Inferior parietal cortex (tissue), 1 donor: ENCODE results near the gene SH3RF2.
"Not testable (repeated sequence)": the region's sequence is repeated elsewhere in the genome, so short reads cannot be mapped to it uniquely, and the experiment has no call there.

Experiments used
- DNase-seq: peaks from one replicate; pipeline ENCODE4 v3.0.0-alpha.2; 2016; ENCODE audit errors: extremely low spot score

The SH3RF2 gene

DNA sequence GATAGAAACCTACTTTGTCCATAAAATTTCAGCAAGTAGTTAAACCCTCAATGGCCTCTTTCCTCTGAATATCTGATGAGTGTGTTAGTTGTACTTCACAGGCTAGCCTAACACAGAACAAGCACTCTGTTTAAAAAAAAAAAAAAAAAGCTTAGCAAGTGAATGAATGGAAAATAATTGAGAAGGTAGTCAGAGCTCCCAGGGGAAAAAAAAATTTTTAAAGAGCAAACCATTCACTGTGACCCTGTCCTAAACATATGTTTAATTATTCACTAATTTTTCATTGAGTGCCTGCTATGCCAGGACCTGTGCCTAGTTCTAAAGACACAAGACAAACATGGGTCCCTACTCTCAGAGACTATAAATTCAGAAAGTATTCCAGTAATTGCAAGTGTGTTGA is 69.3 kb downstream of the SH3RF2 start:
- no peak for DNase-seq

DNA sequence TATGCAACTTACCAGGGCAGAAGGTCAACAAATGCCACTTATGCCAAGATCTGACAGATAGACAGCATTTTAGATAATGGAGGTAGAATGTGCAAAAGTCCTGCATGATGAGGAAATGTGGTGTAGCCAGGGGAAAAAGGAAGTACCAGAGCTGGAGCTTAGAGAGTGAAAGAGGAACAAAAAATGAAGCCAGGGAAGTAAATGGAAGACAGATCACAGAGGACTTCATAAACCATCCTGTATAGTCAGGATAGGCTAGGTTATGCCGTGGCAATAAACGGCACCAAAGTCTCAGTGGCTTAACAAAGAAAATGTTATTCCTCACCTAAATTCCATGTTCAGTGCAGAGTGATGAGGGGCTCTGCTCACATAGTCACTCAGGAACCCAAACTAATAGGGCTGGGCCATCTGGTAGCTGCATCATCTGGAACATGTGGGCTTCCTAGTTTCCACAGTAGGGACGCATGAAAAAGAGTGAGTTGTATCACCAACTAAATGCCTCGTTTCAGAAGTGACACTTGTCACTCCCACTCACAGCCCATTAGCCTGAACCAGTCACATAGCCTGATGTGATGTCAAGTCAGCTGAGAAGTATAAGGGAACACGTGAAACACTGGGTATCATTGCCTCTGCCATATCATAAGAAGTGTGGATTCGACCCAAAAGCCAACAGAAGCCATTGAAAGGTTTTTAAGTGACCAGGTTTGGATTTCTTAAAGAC is 70.3 kb downstream of the SH3RF2 start:
- no peak for DNase-seq

DNA sequence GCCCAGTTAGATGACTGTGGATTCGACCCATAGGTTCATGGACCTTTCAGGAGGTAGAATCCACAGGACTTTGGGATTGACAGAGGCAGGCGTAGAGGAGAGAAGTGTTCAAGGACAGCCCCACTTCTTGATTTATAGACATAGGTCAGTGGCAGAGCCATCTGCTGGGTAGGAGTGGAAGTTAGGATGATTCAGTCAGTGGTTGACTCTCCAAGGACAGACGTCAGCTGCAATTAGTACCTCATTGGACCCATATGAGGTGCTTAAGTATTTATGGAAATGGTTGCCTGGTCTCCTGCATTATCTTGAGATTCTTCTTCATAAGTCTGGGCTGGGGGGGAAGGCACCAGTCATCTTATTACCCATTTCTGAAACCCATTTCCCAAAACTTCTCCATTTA is 70.9 kb downstream of the SH3RF2 start:
- DNase-seq: no peak

DNA sequence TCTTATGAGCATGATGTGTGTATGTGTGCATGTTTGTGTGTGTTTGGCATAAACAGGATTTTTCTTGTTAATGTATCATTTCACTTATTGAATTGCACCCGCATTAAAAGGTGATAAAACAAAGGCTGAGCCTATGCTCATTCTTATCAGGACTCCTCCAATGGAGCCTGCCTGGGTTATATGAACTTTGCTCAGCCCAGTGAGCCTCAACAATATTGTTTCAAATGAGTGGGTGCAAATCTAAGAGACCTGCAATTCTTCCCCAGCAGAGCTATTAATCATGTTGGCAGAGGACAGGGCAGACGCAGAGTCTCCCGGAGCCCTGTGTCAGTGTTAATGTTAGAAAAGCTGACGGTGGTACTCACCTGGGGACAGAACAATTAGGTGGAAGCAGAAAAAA is 71.6 kb downstream of the SH3RF2 start:
- DNase-seq: no peak

DNA sequence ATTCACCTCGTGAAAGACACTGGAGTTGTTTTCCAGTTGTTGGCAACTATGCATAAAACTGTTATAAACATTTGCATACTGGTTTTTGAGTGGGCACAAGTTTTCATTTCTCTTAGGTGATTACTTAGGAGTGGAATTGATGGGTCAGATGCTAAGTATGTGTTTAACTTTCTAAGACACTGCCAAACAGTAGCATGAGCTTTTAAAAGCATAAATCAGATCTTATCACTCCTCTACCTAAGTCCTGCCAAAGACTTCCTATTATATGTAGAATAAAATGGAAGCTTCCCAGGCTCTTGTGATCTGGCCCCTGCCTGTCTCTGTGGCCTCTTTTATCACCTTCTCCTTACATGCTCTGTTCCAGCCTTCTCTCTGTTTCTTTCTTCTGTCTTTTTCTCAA is 72.6 kb downstream of the SH3RF2 start:
- no peak for DNase-seq

DNA sequence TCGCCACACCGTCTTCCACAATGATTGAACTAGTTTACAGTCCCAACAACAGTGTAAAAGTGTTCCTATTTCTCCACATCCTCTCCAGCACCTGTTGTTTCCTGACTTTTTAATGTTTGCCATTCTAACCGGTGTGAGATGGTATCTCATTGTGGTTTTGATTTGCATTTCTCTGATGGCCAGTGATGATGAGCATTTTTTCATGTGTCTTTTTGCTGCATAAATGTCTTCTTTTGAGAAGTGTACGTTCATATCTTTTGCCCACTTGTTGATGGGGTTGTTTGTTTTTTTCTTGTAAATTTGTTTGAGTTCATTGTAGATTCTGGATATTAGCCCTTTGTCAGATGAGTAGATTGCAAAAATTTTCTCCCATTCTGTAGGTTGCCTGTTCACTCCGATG is 74.1 kb downstream of the SH3RF2 start:
- DNase-seq: not testable (repeated sequence)

DNA sequence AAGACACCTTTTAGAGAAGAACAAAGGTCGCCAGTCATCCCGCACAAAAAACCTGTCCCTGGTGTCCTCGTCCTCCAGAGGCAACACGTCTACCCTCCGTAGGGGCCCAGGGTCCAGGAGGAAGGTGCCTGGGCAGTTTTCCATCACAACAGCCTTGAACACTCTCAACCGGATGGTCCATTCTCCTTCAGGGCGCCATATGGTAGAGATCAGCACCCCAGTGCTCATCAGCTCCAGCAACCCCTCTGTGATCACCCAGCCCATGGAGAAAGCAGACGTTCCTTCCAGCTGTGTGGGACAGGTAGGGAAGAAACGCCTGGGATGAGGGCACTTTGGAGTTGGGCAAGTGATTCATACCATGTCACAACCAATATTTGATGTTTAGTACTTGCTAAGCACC is 77.4 kb downstream of the SH3RF2 start:
- no peak for DNase-seq

DNA sequence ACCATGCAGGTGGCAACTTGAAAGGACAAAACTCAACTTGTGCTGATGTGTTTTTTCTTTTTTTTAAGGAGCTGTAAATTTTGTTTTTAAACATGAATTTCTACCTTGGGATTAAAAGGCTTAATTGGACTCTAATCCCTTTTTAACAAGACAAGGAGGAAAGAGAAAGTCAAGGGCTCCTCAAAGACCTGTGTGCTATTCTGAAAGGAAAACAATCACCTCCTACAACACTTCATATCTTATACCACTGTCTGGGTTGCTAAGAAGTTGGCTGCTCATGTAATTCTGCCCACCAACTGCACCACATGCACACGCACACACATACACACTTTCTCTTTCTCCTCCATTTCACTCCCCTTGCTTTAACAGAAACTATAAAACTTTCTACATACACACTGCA is 78.6 kb downstream of the SH3RF2 start:
- DNase-seq: no peak

DNA sequence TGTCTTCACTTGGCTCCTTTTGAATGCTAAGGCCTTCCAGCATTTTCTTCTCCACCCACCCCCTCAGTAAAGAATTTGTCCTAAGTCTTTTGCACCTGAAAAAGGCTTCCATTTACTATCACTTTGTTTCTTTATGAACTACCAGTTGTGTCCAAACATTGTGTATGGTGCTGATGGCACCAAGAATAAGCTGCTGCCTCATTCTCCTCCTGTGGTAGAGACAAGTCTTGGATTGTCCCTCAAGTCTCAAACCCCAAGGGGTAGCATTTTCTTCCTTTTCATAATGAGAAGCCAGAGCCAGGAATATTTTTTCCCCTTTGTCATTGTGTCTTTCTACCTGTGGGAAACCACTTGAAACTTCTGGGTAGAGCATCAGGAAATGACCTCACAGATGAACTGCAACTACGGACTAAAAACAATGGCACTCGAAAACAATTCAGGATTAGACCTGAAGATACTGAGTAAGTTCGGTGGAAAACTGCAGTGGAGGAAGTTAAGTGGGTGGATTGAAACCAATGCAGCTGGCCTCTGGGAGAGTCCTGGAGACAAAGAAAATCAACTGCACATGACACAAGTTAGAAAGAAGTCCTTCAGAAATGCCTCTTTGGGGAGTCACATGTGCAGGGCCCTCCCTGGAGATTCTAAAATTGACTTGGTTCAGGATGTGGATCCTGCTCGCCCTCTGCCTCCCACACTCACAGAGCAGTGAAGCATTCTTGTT is 80.5 kb downstream of the SH3RF2 start:
- no peak for DNase-seq

DNA sequence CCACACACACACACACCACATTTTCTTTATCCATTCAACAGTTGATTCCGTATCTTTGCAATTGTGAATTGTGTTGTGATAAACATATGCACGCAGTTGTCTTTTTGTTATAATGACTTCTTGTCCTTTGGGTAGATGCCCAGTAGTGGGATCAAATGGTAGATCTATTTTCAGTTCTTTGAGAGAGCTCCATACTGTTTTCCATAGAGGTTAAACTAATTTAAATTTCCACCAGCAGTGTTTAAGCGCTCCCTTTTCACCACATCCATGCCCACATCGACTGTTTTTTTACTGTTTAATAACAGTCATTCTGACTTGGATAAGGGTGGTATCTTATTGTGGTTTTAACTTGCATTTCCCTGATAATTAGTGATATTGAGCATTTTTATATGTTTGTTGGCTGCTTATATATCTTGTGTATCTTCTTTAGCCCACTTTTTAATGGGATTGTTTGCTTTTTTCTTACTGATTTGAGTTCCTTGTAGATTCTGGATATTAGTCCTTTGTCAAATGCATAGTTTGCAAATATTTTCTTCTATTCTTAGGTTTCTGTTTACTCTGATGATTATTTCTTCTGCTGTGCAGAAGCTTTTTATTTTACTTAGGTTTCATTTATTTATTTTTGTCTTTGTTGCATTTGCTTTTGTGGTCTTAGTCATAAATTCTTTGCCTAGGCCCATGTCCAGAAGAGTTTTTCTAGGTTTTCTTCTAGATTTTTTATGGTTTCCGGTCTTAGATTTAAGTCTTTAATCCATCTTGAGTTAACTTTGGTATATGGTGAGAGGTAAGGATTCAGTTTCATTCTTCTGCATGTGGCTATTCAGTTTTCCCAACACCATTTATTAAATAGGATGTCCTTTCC is 82.4 kb downstream of the SH3RF2 start:
- DNase-seq: no peak

DNA sequence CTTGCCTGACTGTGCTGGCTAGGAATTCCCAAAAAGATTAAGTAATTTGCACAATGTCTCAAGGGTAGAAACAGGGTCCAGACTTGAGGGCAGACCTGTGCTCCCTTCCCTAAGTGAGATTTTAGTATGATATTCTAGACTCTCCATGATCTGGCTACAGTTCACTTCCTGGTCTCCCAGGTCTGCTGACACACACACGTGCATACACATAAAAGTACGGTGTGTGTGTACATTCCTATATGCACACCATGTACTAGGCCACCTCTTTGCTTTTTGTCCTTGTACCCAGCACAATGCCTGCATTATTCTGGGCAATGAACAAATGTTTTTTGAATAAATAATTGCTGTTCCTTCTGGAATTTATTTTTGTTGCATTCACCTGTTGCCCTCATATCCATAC is 83.7 kb downstream of the SH3RF2 start:
- no peak for DNase-seq

DNA sequence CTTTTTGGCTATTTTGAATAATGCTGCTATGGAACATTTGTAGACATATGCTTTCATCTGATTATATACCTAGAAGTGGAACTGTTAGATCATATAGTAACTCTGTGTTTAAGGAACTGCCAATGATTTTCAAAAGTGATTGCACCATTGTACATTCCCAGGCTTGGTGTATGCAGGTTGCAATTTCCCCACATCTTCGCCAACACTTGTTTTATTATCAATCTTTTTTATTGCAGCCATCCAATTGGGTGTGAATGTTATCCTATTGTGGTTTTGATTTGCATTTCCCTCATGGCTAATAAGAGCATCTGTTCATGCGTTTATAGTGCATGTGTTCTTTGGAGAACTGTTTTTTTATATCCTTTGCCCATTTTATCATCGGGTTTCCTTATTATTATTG is 87.7 kb downstream of the SH3RF2 start:
- DNase-seq: no peak

DNA sequence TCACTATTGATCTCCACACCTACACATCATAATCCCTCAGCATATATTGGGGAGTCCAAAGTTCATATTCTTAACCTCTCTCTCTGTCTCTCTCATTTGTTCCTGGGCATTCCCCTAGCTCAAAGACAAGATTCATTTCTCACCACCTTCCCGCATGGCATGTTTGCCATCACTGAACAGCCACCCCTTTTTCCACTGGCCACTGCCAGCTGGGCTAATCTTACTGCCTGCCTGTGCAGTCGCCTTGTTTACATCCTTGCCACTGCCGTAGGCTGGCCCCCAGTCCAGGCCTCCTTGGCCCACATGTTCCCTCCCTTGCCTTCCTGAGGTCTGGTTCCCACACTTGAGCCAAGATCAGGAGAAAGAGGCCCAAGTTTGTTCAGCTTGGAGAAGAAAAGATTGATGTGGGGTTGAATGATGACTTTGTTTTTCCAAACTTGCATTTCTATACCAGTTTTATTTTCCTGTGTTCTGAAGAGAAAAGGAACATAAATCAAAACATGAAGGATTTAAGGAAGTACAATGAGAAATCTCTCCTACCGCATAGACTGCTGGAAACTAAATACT is 88.8 kb downstream of the SH3RF2 start:
- no peak for DNase-seq

DNA sequence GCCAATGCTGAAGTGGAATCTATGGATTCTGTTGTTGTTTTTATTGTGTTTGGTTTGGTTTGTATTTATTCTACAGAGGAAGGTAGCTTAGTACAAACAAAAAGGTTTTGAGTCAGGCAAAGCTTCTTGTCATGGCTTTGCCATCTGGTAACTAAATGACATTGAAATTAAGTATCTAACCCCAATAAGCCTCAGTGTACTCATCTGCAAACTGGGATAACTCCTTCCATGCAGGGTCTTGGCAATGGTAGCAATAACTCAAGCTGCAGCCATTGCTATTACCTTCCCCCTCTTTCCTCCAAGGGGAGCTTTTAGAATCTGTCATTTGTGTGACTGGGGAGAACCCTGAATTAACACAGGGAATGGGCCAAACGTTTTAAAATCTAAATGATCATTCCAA is 89.3 kb downstream of the SH3RF2 start:
- DNase-seq: no peak

DNA sequence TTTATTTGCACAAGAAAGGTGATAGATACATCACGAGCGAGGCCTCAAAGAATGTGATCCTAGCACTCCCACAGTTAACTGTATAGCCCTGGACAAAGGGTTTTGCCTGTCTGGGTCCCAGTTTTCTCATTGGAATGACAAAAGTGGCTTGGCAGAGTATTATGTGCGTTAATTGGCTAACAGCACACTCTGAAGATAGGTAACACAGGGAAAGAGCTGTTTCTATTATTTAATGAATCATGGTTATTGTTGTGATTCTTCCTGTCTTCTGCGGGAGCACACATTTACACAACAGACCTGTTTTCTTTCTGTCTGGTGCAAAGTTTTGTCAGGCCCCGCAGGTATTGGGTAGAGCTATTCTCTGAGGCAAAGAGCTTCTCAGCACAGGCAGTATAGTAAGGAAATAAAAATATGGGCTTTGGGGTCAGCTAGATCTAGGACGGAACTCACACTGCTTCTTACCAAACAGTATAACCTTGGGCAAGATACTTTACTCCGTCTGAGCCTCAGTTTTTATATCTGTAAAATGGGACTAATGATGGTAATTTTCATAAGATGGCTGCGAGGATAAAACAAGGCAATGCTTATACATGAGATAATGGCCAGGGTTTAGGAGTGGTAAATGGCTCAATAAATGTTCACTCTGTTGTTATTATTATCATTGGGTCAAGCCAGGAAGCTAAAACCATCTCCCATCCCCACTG is 90.1 kb downstream of the SH3RF2 start:
- DNase-seq: no peak

DNA sequence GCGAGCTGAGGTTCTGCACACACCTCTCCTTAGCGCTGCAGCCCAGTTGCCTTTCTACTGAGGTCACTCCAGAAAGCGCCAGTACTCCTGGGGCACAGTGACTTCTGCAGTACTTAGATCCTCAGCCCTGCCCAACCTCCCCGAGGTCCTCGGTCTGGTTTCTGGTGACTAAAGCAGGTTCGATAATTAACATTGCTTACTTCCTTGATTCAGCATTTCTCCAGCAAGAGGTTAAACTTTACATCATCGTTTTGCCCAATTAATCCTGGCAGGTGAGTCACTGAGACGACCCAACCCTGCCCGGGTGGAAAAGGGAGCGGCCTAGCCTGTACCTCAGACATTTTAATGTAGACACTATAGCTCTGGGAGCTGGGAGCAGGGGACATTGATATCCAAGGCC is 91.4 kb downstream of the SH3RF2 start:
- DNase-seq: no peak

DNA sequence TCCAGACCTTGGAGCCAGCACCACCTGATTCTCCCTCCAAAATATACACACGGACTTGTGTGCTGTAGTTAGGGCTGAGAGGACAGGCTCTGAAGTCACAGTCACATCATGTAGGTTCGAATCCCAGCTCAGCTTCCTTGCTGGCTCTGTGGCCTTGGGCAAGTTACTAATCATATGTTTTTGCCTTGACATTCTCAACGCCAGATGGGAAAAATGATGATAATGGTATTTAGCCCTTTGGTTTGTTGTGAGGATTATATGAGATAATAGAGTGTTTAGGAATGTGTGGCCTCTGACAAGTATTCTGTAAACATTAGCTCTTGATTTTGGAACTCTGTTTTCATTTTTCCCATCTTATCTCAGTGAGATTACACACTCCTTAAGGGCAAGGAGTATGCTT is 96.5 kb downstream of the SH3RF2 start:
- no peak for DNase-seq

DNA sequence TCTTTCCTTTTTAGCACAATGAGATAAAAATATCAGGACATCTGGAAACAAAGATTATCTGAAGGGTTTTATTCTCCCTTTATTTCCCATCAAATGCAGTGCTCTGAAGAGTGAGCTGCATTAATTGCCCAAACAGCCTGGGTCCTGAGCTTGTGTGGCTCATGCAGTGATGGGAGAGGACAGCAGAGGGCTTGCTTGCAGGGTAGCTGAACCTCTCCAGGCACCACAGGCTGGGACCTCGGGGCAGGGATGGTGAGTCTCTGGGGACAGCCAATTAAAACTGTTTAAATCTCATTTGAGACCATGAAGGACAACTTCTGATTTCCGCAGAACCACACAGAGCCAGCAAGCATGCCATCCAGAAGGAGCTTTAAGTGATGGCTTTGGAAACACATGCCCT is 97.7 kb downstream of the SH3RF2 start:
- DNase-seq: no peak

DNA sequence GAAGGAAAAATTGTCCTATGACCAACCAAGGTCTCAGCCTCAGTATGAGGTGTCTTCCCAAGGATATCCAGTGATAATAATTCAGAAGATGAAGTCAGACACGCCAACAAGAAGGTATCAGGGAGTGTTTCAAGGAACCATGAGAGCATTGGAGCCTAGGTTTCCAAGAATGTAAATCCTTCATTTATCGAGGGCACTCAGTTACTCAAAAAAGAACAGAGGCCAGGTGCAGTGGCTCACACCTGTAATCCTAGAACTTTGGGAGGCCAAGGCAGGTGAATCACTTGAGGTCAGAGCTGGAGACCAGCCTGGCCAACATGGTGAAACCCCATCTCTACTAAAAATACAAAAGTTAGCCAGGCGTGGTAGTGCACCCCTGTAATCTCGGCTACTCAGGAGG is 98.2 kb downstream of the SH3RF2 start:
- DNase-seq: no peak

DNA sequence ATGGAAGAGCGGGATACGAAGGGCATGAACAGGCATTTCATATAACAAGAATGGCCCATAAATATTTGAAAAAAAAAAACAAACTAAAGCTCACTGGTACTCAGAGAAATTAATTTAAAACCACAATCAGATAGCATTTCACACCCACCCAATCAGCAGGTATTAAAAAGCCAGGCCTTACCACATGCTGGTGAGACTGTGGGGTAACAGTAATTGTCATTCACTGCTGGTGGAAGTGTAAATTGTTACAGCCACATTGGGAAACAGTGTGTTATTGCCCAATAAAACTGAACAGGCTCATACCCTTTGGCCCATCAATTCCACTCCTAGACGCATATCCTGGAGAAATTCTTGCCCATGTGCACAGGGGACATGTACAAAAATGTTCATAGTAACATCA is 103.0 kb downstream of the SH3RF2 start:
- DNase-seq: no peak

DNA sequence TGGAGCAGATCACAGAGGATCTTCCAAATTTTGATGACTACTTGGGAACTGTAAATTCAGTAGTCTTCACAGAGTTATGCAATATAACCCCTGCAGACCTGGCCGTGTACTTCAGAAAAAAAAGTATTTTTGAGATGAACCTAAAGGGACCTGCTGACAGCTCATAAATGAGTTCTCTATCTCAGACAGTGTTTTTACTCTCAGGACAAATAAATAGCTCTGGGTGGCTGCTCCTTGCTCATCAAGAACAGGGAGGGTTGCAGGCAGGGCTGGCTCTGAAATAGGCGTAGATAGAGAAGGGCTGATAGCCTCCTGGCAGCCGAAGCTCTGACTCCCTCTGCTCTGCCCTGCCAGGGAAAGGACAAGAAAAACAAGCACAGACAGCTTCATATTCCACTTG is 104.1 kb downstream of the SH3RF2 start:
- no peak for DNase-seq
